Stimulated activated memory B cell treated with anti-CD40 and anti-IgM and Interleukin-4, amounts not matched to agents 10 μg/mL and 1 μg/mL and 100 μg/mL, for 72 hours (primary cell): ENCODE results near the gene ACADM.
A peak's percentile ranks its signal among the peaks of the same experiment; 100 is the strongest.
"Not testable (repeated sequence)": the region's sequence is repeated elsewhere in the genome, so short reads cannot be mapped to it uniquely, and the experiment has no call there.

Source experiments
- ATAC-seq: fragments of 150-1000 bp; cut with Tn5 transposase; 2 replicates; pipeline ENCODE4 v1.10.0; 2021
- H3K27ac Mint-ChIP-seq: one replicate; pipeline ENCODE4 v1.8.0; 2022; ENCODE audit warnings: mild to moderate bottlenecking, mixed read lengths
- H3K27me3 Mint-ChIP-seq: one replicate; pipeline ENCODE4 v1.8.0; 2022; ENCODE audit warnings: mixed read lengths
- H3K36me3 Mint-ChIP-seq: one replicate; pipeline ENCODE4 v1.8.0; 2022; ENCODE audit warnings: mixed read lengths
- H3K4me1 Mint-ChIP-seq: one replicate; pipeline ENCODE4 v1.8.0; 2022; ENCODE audit warnings: mixed read lengths
- H3K4me3 Mint-ChIP-seq: one replicate; pipeline ENCODE4 v1.8.0; 2022; ENCODE audit warnings: mild to moderate bottlenecking, moderate library complexity, mixed read lengths
- H3K9me3 Mint-ChIP-seq: one replicate; pipeline ENCODE4 v1.8.0; 2022; ENCODE audit warnings: mixed read lengths

ACADM gene

GRCh38 chr1:75725266-75725665 is 757 bp downstream of the ACADM start:
- no peak for ATAC-seq
- H3K9me3 Mint-ChIP-seq, result no peaks in the 10 kb centered on the region
- H3K4me1 Mint-ChIP-seq, result peaks cover 45% of the 10 kb centered on the region
- no peaks in the 10 kb centered on the region for H3K27me3 Mint-ChIP-seq
- H3K36me3 Mint-ChIP-seq, result peaks cover 10% of the 10 kb centered on the region
- H3K27ac Mint-ChIP-seq, result peak overlapping the region; percentile 94
- peak overlapping the region; percentile 100 for H3K4me3 Mint-ChIP-seq

- H3K27me3 Mint-ChIP-seq, result no peaks in the 10 kb centered on the region
- H3K9me3 Mint-ChIP-seq, result no peaks in the 10 kb centered on the region
- no peak for ATAC-seq
- peak overlapping the region; percentile 100 for H3K4me3 Mint-ChIP-seq
- H3K27ac Mint-ChIP-seq, result peak overlapping the region; percentile 94
- H3K36me3 Mint-ChIP-seq, result peaks cover 14% of the 10 kb centered on the region
- peaks cover 51% of the 10 kb centered on the region for H3K4me1 Mint-ChIP-seq
These were observed 1.4 kb downstream of the ACADM start for GRCh38 chr1:75725861-75726361.

- no peak for ATAC-seq
- Mint-ChIP-seq H3K9me3 (no peaks in the 10 kb centered on the region), H3K27me3 (no peaks in the 10 kb centered on the region), H3K4me3 (peak overlapping the region; percentile 100), H3K36me3 (peaks cover 28% of the 10 kb centered on the region), H3K27ac (peak overlapping the region; percentile 94), H3K4me1 (peaks cover 57% of the 10 kb centered on the region)
These were observed 3.1 kb downstream of the ACADM start for GRCh38 chr1:75727571-75727970.

GRCh38 chr1:75730432-75730831 is 5.9 kb downstream of the ACADM start:
- peak overlapping the region; percentile 22 for H3K27ac Mint-ChIP-seq
- H3K4me1 Mint-ChIP-seq, result peaks cover 46% of the 10 kb centered on the region
- H3K27me3 Mint-ChIP-seq, result no peaks in the 10 kb centered on the region
- peaks cover 44% of the 10 kb centered on the region for H3K36me3 Mint-ChIP-seq
- H3K4me3 Mint-ChIP-seq, result no peak overlapping the region
- H3K9me3 Mint-ChIP-seq, result no peaks in the 10 kb centered on the region
- ATAC-seq, result no peak

- no peak for ATAC-seq
- H3K9me3 Mint-ChIP-seq, result no peaks in the 10 kb centered on the region
- H3K27ac Mint-ChIP-seq, result no peak overlapping the region
- no peaks in the 10 kb centered on the region for H3K27me3 Mint-ChIP-seq
- H3K36me3 Mint-ChIP-seq, result peaks cover 46% of the 10 kb centered on the region
- H3K4me3 Mint-ChIP-seq, result no peak overlapping the region
- H3K4me1 Mint-ChIP-seq, result peaks cover 34% of the 10 kb centered on the region
These were observed 7.4 kb downstream of the ACADM start for GRCh38 chr1:75731881-75732280.

- H3K27me3 Mint-ChIP-seq, result no peaks in the 10 kb centered on the region
- ATAC-seq, result no peak
- no peaks in the 10 kb centered on the region for H3K9me3 Mint-ChIP-seq
- H3K27ac Mint-ChIP-seq, result no peak overlapping the region
- H3K36me3 Mint-ChIP-seq, result peaks cover 46% of the 10 kb centered on the region
- no peak overlapping the region for H3K4me3 Mint-ChIP-seq
- peaks cover 28% of the 10 kb centered on the region for H3K4me1 Mint-ChIP-seq
These were observed 8.2 kb downstream of the ACADM start for GRCh38 chr1:75732703-75733102.

GRCh38 chr1:75733661-75734060 is 9.2 kb downstream of the ACADM start:
- Mint-ChIP-seq H3K27me3 (no peaks in the 10 kb centered on the region), H3K36me3 (peaks cover 48% of the 10 kb centered on the region), H3K27ac (no peak overlapping the region), H3K4me1 (peaks cover 19% of the 10 kb centered on the region), H3K9me3 (no peaks in the 10 kb centered on the region), H3K4me3 (no peak overlapping the region)
- no peak for ATAC-seq

- Mint-ChIP-seq H3K4me3 (no peak overlapping the region), H3K4me1 (peaks cover 6% of the 10 kb centered on the region), H3K27me3 (no peaks in the 10 kb centered on the region), H3K36me3 (peaks cover 59% of the 10 kb centered on the region), H3K9me3 (no peaks in the 10 kb centered on the region), H3K27ac (no peak overlapping the region)
- ATAC-seq, result no peak
These were observed 11.5 kb downstream of the ACADM start for GRCh38 chr1:75736016-75736415.

- Mint-ChIP-seq H3K36me3 (peaks cover 58% of the 10 kb centered on the region), H3K4me1 (peaks cover 17% of the 10 kb centered on the region), H3K4me3 (no peak overlapping the region), H3K9me3 (no peaks in the 10 kb centered on the region), H3K27ac (no peak overlapping the region), H3K27me3 (no peaks in the 10 kb centered on the region)
- ATAC-seq, result no peak
These were observed 17.6 kb downstream of the ACADM start for GRCh38 chr1:75742047-75742625.

- Mint-ChIP-seq H3K4me3 (no peak overlapping the region), H3K9me3 (no peaks in the 10 kb centered on the region), H3K4me1 (peaks cover 17% of the 10 kb centered on the region), H3K27me3 (no peaks in the 10 kb centered on the region), H3K27ac (peak overlapping the region; percentile 64), H3K36me3 (peaks cover 46% of the 10 kb centered on the region)
- peak; percentile 72 for ATAC-seq
These were observed 20.8 kb downstream of the ACADM start for GRCh38 chr1:75745276-75745675.

GRCh38 chr1:75757210-75757609 is 32.7 kb downstream of the ACADM start:
- not testable (repeated sequence) for H3K4me3 Mint-ChIP-seq, H3K4me1 Mint-ChIP-seq, H3K27me3 Mint-ChIP-seq, H3K9me3 Mint-ChIP-seq, ATAC-seq, H3K27ac Mint-ChIP-seq
- peaks cover 75% of the 10 kb centered on the region for H3K36me3 Mint-ChIP-seq

GRCh38 chr1:75758543-75758942 is 34.0 kb downstream of the ACADM start:
- H3K9me3 Mint-ChIP-seq, H3K4me3 Mint-ChIP-seq, ATAC-seq, H3K4me1 Mint-ChIP-seq, H3K27me3 Mint-ChIP-seq, H3K27ac Mint-ChIP-seq: not testable (repeated sequence)
- H3K36me3 Mint-ChIP-seq, result peaks cover 62% of the 10 kb centered on the region

GRCh38 chr1:75764057-75764655 is 39.6 kb downstream of the ACADM start:
- ATAC-seq, result no peak
- Mint-ChIP-seq H3K9me3 (no peaks in the 10 kb centered on the region), H3K4me3 (no peak overlapping the region), H3K27ac (no peak overlapping the region), H3K36me3 (peaks cover 6% of the 10 kb centered on the region), H3K27me3 (no peaks in the 10 kb centered on the region), H3K4me1 (no peaks in the 10 kb centered on the region)

GRCh38 chr1:75765697-75766355 is 41.3 kb downstream of the ACADM start:
- no peak overlapping the region for H3K27ac Mint-ChIP-seq
- H3K4me1 Mint-ChIP-seq, result no peaks in the 10 kb centered on the region
- H3K36me3 Mint-ChIP-seq, result peaks cover 6% of the 10 kb centered on the region
- no peak overlapping the region for H3K4me3 Mint-ChIP-seq
- no peaks in the 10 kb centered on the region for H3K27me3 Mint-ChIP-seq
- no peaks in the 10 kb centered on the region for H3K9me3 Mint-ChIP-seq
- ATAC-seq, result no peak

- Mint-ChIP-seq H3K27me3 (no peaks in the 10 kb centered on the region), H3K36me3 (no peaks in the 10 kb centered on the region), H3K4me3 (no peak overlapping the region), H3K27ac (no peak overlapping the region), H3K4me1 (no peaks in the 10 kb centered on the region), H3K9me3 (no peaks in the 10 kb centered on the region)
- no peak for ATAC-seq
These were observed 43.5 kb downstream of the ACADM start for GRCh38 chr1:75768016-75768415.

- Mint-ChIP-seq H3K4me3 (no peak overlapping the region), H3K9me3 (no peaks in the 10 kb centered on the region), H3K27ac (no peak overlapping the region), H3K36me3 (peaks cover 20% of the 10 kb centered on the region), H3K4me1 (peaks cover 5% of the 10 kb centered on the region), H3K27me3 (no peaks in the 10 kb centered on the region)
- no peak for ATAC-seq
These were observed 46.3 kb downstream of the ACADM start for GRCh38 chr1:75770761-75771160.
